HCT116 (cell line): ENCODE results near the gene NGEF. TPM values are rescaled to one million over a fixed set of nuclear protein-coding genes. Genes with fewer than 3 reads are reported as not detected.

ENCODE experiments used
- ATAC-seq: fragments of 200-7000 bp; cut with Tn5 transposase; 2 replicates; pipeline ENCODE4 v1.9.1; 2020; ENCODE audit warnings: mild to moderate bottlenecking, moderate library complexity
- BruUV-seq: library from RNA; stranded (reverse); fragments of 400-500 nt; replicated peaks from 2 replicates; lab custom pipeline; 2021; lab: Mats Ljungman, UMichigan
- CTCF ChIA-PET: fragments of 300-600 bp; sonication (Branson Sonifier 250); formaldehyde crosslinking; loops from one replicate; lab custom pipeline; 2021; ENCODE audit warnings: antibody characterized with exemption; lab: Charles Lee
- POLR2A ChIA-PET: fragments of 300-600, 350-600 bp; sonication (Branson Sonifier 250); formaldehyde crosslinking; loops from one replicate; lab custom pipeline; 2021; ENCODE audit warnings: antibody characterized with exemption; lab: Charles Lee
- RAD21 ChIA-PET, 2 experiments: fragments of 300-600 bp; sonication (Branson Sonifier 250); formaldehyde crosslinking; loops; one replicate each; lab custom pipeline; 2023; ENCODE audit warnings: low total read pairs in 2 of 2; ENCODE audit not compliant: uncharacterized antibody in 2 of 2, unreplicated experiment in 2 of 2, low non-redundant PET in 1 of 2; lab: Charles Lee
- DNase-seq: peaks from one replicate; pipeline ENCODE4 v3.0.0-alpha.2; 2010; ENCODE audit warnings: low read depth, low spot score
- H2AFZ ChIP-seq: fragments of 200-600 bp; shearing (Covaris generic), sonication (generic); 2 replicates; pipeline ENCODE4 v1.6.1; 2017; ENCODE audit warnings: low read depth, mixed run types, mixed read lengths, antibody characterized with exemption, low read length; ENCODE audit not compliant: poor library complexity, severe bottlenecking
- H3K27ac ChIP-seq: 2 replicates; pipeline ENCODE4 v1.5.1; 2012; ENCODE audit warnings: low read depth, low read length
- H3K27me3 ChIP-seq: fragments of 200-600 bp; sonication (generic); 2 replicates; pipeline ENCODE4 v1.6.1; 2016; ENCODE audit warnings: mixed run types, low read length, mixed read lengths; ENCODE audit not compliant: insufficient read depth
- H3K36me3 ChIP-seq, 2 experiments: fragments of 200-500 bp in 1 of 2; fragments of 200-600 bp in 1 of 2; sonication (Bioruptor generic) in 1 of 2; sonication (generic) in 1 of 2; 2 replicates each; pipeline versions ENCODE4 v1.5.1 to v1.6.1; 2014 to 2016; ENCODE audit warnings: low read length in 2 of 2, inconsistent platforms in 1 of 2, mixed read lengths in 1 of 2, mixed run types in 1 of 2; ENCODE audit not compliant: insufficient read depth in 2 of 2, control insufficient read depth in 1 of 2
- H3K4me1 ChIP-seq, 2 experiments: fragments of 200-600 bp in 1 of 2; sonication (generic) in 1 of 2; 2 replicates each; pipeline versions ENCODE4 v1.5.1 to v1.6.1; 2012 to 2017; ENCODE audit warnings: low read length in 2 of 2, inconsistent platforms in 1 of 2, mild to moderate bottlenecking in 1 of 2, mixed read lengths in 1 of 2, mixed run types in 1 of 2, moderate library complexity in 1 of 2; ENCODE audit not compliant: insufficient read depth in 2 of 2, control insufficient read depth in 1 of 2
- H3K4me2 ChIP-seq: fragments of 200-600 bp; sonication (generic); 2 replicates; pipeline ENCODE4 v1.6.1; 2017; ENCODE audit warnings: mixed run types, low read length, mixed read lengths
- H3K4me3 ChIP-seq, 2 experiments: fragments of 200-600 bp in 1 of 2; sonication (generic) in 1 of 2; replicated peaks in 1 of 2; 2 replicates each; pipeline ENCODE4 v1.5.1; 2011 to 2016; ENCODE audit warnings: low read length in 2 of 2, control low read depth in 1 of 2, low read depth in 1 of 2, mild to moderate bottlenecking in 1 of 2, mixed read lengths in 1 of 2, mixed run types in 1 of 2
- H3K79me2 ChIP-seq: fragments of 200-600 bp; sonication (generic); 2 replicates; pipeline ENCODE4 v1.6.1; 2017; ENCODE audit warnings: mild to moderate bottlenecking, mixed run types, low read length, moderate library complexity, mixed read lengths; ENCODE audit not compliant: insufficient read depth
- H3K9ac ChIP-seq: fragments of 200-600 bp; sonication (generic); 2 replicates; pipeline ENCODE4 v1.6.1; 2016; ENCODE audit warnings: low read length, mixed read lengths
- H3K9me2 ChIP-seq: fragments of 200-600 bp; sonication (generic), shearing (Covaris generic); 2 replicates; pipeline ENCODE4 v1.6.1; 2017; ENCODE audit warnings: mixed run types, mild to moderate bottlenecking, moderate library complexity; ENCODE audit not compliant: insufficient read depth
- H3K9me3 ChIP-seq, 2 experiments: fragments of 200-500 bp in 1 of 2; fragments of 200-600 bp in 1 of 2; sonication (Bioruptor generic) in 1 of 2; sonication (generic) in 1 of 2; 2 replicates each; pipeline ENCODE4 v1.6.1; 2014 to 2017; ENCODE audit warnings: low read length in 2 of 2, mixed read lengths in 2 of 2, inconsistent platforms in 1 of 2, low read depth in 1 of 2, mild to moderate bottlenecking in 1 of 2, mixed run types in 1 of 2, moderate library complexity in 1 of 2; ENCODE audit not compliant: control insufficient read depth in 1 of 2, insufficient read depth in 1 of 2
- H4K20me1 ChIP-seq: fragments of 200-600 bp; sonication (generic), shearing (Covaris generic); 2 replicates; pipeline ENCODE4 v1.6.1; 2017; ENCODE audit warnings: mixed run types, mild to moderate bottlenecking, moderate library complexity; ENCODE audit not compliant: insufficient read depth
- CEBPB ChIP-seq: IDR thresholded peaks from 2 replicates; pipeline ENCODE4 v1.6.1; 2012; ENCODE audit warnings: low read depth
- EGR1 ChIP-seq: IDR thresholded peaks from 2 replicates; pipeline ENCODE4 v1.6.1; 2012; ENCODE audit warnings: low read depth
- ELF1 ChIP-seq: IDR thresholded peaks from 2 replicates; pipeline ENCODE4 v1.6.1; 2012; ENCODE audit warnings: low read depth, borderline replicate concordance
- EZH2 ChIP-seq: fragments of 200-600 bp; sonication (generic); IDR thresholded peaks from 2 replicates; pipeline ENCODE4 v1.6.1; 2017; ENCODE audit warnings: antibody characterized with exemption, mixed run types
- EZH2phosphoT487 ChIP-seq: fragments of 200-600 bp; IDR thresholded peaks from 2 replicates; pipeline ENCODE4 v1.6.1; 2018; ENCODE audit warnings: antibody characterized with exemption, borderline replicate concordance
- FOSL1 ChIP-seq: IDR thresholded peaks from 2 replicates; pipeline ENCODE4 v1.6.1; 2012; ENCODE audit warnings: low read depth
- JUND ChIP-seq: IDR thresholded peaks from 2 replicates; pipeline ENCODE4 v1.6.1; 2012
- MAX ChIP-seq: IDR thresholded peaks from 2 replicates; pipeline ENCODE4 v1.6.1; 2012
- POLR2A ChIP-seq: IDR thresholded peaks from 2 replicates; pipeline ENCODE4 v1.7.0; 2011; ENCODE audit warnings: borderline replicate concordance; ENCODE audit not compliant: insufficient read depth, insufficient read length; ENCODE audit errors: extremely low read depth
- POLR2AphosphoS5 ChIP-seq: IDR thresholded peaks from 2 replicates; pipeline ENCODE4 v1.6.1; 2011; ENCODE audit warnings: mild to moderate bottlenecking, low read depth, low read length, moderate library complexity
- RAD21 ChIP-seq: IDR thresholded peaks from 2 replicates; pipeline ENCODE4 v1.6.1; 2012; ENCODE audit warnings: low read depth, mild to moderate bottlenecking
- SIN3A ChIP-seq: IDR thresholded peaks from 2 replicates; pipeline ENCODE4 v1.6.1; 2012; ENCODE audit warnings: low read depth
- SP1 ChIP-seq: IDR thresholded peaks from 2 replicates; pipeline ENCODE4 v1.6.1; 2012; ENCODE audit warnings: low read depth
- SRF ChIP-seq: IDR thresholded peaks from 2 replicates; pipeline ENCODE4 v1.6.1; 2012; ENCODE audit warnings: low read depth
- YY1 ChIP-seq: IDR thresholded peaks from 2 replicates; pipeline ENCODE4 v1.6.1; 2011; ENCODE audit warnings: low read length, low read depth, moderate library complexity, mild to moderate bottlenecking; ENCODE audit not compliant: insufficient replicate concordance; ENCODE audit errors: extremely low read depth
- ZFX ChIP-seq: fragments of 450-650 bp; IDR thresholded peaks from 2 replicates; pipeline ENCODE4 v1.6.1; 2017
- ZNF274 ChIP-seq: fragments of 200-500 bp; sonication (Bioruptor generic); IDR thresholded peaks from 2 replicates; pipeline ENCODE4 v1.6.1; 2014; ENCODE audit warnings: mild to moderate bottlenecking, low read depth, low read length, inconsistent platforms
- intact Hi-C: fragments of 100-400 bp; cut with micrococcal nuclease; formaldehyde crosslinking; loops from 2 replicates; pipeline ENCODE4 v1.10.0; 2022
- total RNA-seq: library from RNA; stranded (reverse); gene quantifications from one replicate; pipeline ENCODE4 v1.2.1, GENCODE V29; 2021; ENCODE audit not compliant: unreplicated experiment
- TF ChIP-seq, protein P1 (sequence below): IDR thresholded peaks from 2 replicates; pipeline ENCODE4 v1.6.1; 2012; ENCODE audit warnings: low read depth

Gene NGEF
- total RNA-seq, 1 experiment from 2014 or later: 12.6 TPM

DNA sequence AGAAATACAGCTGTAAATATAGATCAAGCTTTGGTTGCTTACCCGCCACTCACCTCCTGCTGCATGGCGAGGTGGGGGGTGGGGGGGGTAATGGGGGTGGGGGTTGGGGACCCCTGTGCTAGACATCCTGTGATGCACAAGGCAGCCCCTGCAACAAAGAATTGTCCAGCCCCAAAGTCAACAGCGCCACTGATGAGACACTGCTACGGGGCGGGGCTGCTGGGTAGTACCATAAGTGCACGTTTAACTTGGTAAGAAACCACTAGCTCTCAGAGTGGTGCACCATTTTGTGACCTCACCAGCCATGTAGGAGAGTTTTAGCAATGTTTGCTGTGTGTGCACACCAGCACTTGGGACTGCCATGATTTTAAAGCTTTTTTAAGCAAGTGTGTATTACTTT, 102.7 kb downstream of the NGEF start:
- Histone ChIP-seq H3K27ac (no peak overlapping the region), H3K9me3 (no peaks in the 10 kb centered on the region; a peak in 1 of 4 replicates), H3K36me3 (no peaks in the 10 kb centered on the region)
- no TSS peak for BruUV-seq
- ATAC-seq (no peak), DNase-seq (no peak)
- intact Hi-C loops: no loop called here
- no peak for TF ChIP-seq SIN3A
- TF ChIP-seq MAX: no peak
- TF ChIP-seq YY1: no peak
- no peak for TF ChIP-seq RAD21
- TF ChIP-seq EZH2: no peak
- TF ChIP-seq POLR2AphosphoS5: no peak
- no peak for TF ChIP-seq CEBPB
- no peak for TF ChIP-seq SP1
- no peak for TF ChIP-seq JUND
- no peak for TF ChIP-seq ELF1
- no peak for TF ChIP-seq SRF
- TF ChIP-seq EGR1: no peak
- no peak for TF ChIP-seq FOSL1
- no peak for TF ChIP-seq EZH2phosphoT487
- TF ChIP-seq, protein P1, sequence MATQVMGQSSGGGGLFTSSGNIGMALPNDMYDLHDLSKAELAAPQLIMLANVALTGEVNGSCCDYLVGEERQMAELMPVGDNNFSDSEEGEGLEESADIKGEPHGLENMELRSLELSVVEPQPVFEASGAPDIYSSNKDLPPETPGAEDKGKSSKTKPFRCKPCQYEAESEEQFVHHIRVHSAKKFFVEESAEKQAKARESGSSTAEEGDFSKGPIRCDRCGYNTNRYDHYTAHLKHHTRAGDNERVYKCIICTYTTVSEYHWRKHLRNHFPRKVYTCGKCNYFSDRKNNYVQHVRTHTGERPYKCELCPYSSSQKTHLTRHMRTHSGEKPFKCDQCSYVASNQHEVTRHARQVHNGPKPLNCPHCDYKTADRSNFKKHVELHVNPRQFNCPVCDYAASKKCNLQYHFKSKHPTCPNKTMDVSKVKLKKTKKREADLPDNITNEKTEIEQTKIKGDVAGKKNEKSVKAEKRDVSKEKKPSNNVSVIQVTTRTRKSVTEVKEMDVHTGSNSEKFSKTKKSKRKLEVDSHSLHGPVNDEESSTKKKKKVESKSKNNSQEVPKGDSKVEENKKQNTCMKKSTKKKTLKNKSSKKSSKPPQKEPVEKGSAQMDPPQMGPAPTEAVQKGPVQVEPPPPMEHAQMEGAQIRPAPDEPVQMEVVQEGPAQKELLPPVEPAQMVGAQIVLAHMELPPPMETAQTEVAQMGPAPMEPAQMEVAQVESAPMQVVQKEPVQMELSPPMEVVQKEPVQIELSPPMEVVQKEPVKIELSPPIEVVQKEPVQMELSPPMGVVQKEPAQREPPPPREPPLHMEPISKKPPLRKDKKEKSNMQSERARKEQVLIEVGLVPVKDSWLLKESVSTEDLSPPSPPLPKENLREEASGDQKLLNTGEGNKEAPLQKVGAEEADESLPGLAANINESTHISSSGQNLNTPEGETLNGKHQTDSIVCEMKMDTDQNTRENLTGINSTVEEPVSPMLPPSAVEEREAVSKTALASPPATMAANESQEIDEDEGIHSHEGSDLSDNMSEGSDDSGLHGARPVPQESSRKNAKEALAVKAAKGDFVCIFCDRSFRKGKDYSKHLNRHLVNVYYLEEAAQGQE: no peak
- no peak for TF ChIP-seq POLR2A
- TF ChIP-seq ZFX: no peak
- TF ChIP-seq ZNF274: no peak
- TF ChIP-seq, all 23 proteins: peak for 0
- Histone ChIP-seq H3K4me1 (peaks cover 0 to 3% of the 10 kb centered on the region in 2 experiments; a peak in 1 of 4 replicates), H3K4me2 (no peak overlapping the region), H3K9ac (no peak overlapping the region), H3K79me2 (no peaks in the 10 kb centered on the region), H3K27me3 (no peaks in the 10 kb centered on the region), H3K4me3 (no peak overlapping the region), H4K20me1 (no peaks in the 10 kb centered on the region), H2AFZ (no peak overlapping the region), H3K9me2 (no peaks in the 10 kb centered on the region; the same call in 1 of the 2 replicates)
- ChIA-PET RAD21 (no interaction called here), CTCF (no interaction called here), POLR2A (no interaction called here)
